PC-3 (cell line): ENCODE measurements around the gene CDH13.

Experiments used
- CTCF ChIP-seq: fragments of 300-600 bp; sonication (generic); conservative IDR thresholded peaks from 2 replicates; pipeline ENCODE4 v1.5.1; 2017; ENCODE audit warnings: antibody characterized with exemption, low read depth, mild to moderate bottlenecking, low read length
- EZH2 ChIP-seq: fragments of 300-600 bp; sonication (generic); IDR thresholded peaks from one replicate; pipeline ENCODE4 v1.6.1; 2017; ENCODE audit warnings: antibody characterized with exemption, mild to moderate bottlenecking, low read length; ENCODE audit not compliant: unreplicated experiment
- EZH2phosphoT487 ChIP-seq: fragments of 300-600 bp; sonication (generic); IDR thresholded peaks from 2 replicates; pipeline ENCODE4 v1.6.1; 2018; ENCODE audit warnings: mild to moderate bottlenecking, antibody characterized with exemption, low read length, borderline replicate concordance

GRCh38 chr16:82652826-82653225, 26.1 kb downstream of the CDH13 start:
- TF ChIP-seq EZH2, result no peak
- no peak for TF ChIP-seq CTCF
- no peak for TF ChIP-seq EZH2phosphoT487
